Activated gamma-delta T cell treated with Interleukin-2 at 50 U/mL for 16 hours (primary cell): ENCODE data around the gene ZBTB16.

Source experiments
- DNase-seq: peaks from one replicate; pipeline ENCODE4 v3.0.0-alpha.2; 2020

ZBTB16 gene

DNA sequence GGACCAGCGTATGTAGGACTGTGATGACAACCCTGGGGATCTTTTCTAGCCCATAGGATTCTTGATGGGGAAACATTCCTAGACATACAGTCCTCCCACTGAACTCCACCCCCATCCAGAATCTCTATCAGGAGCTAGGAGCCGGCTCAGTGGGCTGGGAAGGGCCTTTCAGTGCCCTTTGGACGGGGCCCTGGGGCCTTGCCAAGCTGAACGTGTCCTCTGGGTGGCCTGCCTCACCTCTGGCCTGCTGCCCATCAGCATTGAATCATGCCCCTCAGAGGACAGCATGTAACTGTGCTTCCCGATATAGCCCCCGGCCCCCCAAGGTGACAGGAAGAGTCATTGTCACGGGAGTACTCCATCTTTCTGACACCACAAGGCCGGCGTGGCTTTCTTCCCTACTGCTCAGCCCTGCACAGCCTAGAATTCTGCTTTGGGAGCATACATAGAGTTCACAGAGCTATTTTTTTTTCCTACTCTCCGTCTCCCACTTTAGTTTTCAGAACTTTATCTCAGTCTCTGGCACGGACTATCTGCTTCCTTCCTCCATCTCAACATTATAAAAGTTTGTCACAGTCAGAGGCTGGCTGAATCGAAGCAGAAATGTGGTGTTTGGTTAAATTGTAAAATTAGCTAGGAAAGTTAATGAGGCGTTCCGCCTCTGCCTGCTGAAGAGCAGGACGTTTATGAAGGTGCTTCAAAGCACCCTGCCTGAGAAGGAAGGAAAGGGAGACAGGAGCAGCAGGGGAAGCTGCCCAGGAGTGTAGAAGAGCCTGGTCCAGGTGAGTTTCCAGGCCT lies 111.9 kb downstream of the ZBTB16 start:
- no peak for DNase-seq

DNA sequence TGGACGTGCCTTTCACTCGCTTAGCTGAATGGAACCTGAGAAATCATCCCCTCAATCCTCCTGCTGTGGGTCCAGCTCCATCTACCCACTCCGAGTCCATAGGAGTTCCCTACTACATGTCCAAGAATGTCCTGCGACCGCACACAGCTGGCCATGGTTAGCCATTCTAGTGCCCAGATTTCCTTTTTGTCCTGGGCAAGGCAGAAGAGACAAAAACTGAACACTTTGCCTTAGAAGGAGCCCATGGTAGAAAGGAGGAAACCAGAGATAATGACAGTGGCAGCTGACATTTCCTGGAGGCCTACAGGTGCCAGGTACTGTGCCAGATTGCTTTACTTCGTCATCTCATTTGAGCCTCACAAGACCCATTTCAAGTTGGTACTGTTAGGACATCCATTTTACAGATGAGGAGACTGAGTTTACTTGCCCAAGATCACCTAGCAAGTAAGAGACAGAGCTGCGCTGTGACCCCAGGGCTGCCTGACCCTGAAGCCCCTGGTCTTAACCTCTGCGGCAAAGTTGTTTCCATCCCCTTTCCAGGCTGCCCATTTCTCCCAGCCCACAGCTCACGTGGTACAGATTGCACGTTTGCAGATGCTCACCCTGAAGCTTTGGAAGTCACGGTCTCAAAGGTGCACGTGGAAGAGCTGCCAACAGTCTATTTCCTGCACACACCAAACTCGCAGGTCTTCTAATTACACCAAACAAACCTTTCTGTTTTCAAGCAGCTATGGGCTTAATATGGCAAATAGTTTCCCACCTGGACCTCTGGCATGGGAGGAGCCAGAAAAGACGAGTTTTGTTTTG lies 112.7 kb downstream of the ZBTB16 start:
- DNase-seq: no peak

DNA sequence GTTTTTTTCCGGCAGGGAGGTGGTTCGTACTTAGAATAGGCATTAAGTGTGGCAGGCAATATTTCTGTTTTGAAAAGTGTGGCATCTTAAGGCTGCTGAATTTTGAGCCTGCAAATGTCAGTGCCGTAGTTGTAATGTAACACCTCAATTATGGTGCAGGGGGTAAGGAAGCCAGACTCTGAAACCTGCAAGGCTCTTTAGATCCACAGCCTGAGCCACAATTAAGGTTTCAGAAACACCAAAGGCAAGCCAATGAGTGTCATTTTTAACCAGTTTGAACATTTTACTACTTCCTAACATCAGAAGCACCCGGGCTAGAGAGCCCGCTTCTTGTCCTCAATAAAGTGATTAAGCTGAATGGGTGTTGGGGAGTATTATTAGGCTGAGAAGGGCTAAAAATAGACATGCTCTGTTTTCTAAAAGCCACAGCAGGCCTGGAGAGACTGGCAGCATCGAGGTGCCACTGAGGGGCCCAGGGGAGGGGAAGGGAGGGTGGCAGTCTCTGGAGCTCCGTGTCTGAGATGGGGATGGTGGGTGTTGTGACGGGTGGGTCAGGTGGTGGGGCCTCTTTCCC lies 113.4 kb downstream of the ZBTB16 start:
- no peak for DNase-seq

- DNase-seq: no peak
Measured at GRCh38 chr11:114173843-114174242, 114.3 kb downstream of the ZBTB16 start.

DNA sequence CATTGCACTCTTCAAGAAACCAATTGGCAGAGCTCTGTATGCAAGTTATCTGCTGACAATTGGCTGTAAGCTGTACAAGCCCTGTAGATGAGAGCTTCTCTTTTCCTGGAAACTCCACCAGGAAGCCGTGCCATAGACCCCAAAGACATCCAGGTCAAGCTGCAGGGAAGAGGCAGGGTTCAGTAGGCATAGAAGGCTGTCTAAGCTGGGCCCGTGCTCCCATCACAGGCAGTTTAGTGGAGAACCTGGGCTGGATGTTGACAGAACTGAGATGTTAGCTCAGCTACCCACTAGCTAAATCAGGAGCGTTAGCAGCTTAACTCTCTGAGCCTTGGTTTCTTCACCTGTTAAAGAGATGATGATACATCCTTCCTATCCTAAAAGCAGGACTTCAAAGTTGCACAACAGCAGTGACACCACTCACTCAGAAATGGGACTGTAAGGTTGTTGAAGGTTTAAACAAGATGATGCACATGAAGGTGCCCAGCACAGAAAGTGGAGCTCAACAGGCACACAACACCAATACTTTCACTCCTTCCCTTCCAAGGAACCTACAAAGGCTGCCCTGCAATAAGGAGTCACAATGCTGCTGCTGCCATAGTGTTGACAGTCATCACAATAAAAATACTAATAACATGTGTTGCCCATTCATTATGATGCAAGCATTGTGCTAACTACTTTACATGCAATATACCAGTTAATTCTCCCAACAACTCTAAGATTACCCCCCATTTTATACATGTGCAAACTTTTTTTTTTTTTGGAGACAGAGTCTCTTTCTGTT lies 115.4 kb downstream of the ZBTB16 start:
- no peak for DNase-seq

GRCh38 chr11:114175706-114176105 lies 116.2 kb downstream of the ZBTB16 start:
- no peak for DNase-seq

GRCh38 chr11:114176321-114176720 lies 116.8 kb downstream of the ZBTB16 start:
- no peak for DNase-seq

- DNase-seq: no peak
Measured at GRCh38 chr11:114178656-114179055, 119.1 kb downstream of the ZBTB16 start.

DNA sequence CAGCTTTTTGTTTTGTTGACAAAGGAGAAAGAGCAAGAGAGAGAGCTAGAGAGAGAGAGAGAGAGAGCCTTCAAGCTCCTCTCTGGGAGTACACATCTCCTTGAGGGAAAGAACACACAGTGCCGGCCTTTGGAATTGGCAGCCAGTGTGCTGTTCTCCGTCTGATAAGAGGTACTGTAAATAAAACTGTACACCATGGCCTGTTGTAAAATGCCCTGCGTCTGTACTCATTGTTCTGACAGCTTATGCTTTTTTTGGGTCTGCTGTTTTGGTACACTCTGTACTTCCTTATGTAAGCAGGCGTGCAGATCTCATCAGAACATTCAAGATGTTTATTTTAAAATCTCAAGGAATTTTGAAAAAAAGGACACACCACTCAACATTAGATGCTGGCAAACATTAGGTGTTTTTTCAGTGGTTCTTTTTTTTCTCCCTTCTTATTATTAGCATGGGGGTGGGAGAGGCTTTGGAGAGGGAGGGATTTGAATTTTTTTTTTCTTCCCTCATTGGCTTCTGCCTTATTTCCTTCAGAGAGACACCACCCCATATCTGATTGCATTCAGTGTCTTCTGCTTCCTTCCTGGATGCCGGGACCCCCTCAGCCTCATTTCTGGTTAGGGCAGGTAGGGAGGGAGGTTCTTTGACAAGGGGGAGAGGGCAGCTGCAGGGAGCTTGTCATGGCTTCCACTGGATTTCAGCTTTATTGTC lies 119.9 kb downstream of the ZBTB16 start:
- no peak for DNase-seq

GRCh38 chr11:114180301-114181055 lies 121.0 kb downstream of the ZBTB16 start:
- DNase-seq: no peak

DNA sequence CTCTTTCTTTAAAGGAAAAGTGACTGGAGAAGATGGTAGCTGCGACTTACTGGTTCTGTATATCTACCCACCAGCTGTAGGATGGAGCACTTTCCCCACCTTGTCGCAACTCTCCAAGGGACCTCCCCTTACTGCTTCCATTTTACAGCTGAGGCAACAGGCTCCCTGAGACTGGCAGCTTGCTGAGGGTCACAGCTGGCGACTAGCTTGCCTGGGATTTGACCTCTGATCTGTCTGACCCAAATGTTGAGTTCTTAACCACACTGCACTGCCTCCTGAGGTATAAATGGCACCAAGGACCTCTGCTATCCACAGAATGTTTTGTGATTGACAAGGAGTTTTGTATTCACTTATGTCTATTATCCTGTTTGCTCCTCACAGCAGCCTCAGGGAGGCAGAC lies 121.7 kb downstream of the ZBTB16 start:
- no peak for DNase-seq

DNA sequence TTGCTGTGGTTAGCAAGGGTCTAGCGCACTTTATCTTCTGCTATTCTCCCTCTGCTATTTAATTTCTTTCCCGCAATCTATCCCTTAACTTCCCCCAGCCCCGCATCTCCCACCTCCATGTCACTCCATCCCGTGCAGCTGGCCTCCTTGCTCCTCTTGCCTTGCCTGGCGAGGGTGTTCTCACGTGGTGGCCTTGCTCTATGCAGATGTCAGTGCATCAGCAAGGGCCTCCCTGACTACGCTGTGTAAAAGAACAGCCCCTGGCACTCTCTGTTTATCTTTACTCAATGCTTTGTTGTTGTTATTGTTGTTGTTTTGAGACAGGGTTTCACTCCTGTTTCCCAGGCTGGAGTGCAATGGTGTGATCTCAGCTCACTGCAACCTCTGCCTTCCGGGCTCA lies 122.2 kb downstream of the ZBTB16 start:
- no peak for DNase-seq

DNA sequence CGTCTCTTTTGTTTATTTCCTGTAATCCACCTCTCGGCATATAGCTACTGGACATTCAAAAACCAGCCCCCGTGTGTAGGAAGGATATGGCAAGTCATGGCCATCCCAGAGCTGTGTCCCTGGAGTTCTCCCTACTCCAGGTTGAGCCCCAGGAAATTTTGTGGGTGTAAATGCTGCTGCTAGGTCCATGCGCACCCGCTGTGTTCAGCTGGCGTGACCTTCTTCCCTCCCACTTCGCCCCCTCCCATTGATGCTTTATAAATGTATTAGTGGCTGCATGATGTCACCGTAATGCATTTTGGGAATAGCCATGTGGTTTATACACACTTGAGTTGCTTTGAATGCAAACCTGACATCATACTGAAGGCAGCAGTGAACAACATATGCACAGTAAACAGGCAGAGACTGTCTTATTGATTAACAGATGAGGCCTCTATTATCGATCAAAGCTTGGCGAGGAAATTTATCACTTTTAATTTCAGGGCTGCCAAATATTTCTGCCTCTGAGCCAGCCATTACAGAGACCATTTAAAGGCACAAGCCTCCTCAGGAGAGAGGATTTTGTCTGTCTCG lies 123.0 kb downstream of the ZBTB16 start:
- DNase-seq: no peak

- DNase-seq: peak; percentile 80
Measured at GRCh38 chr11:114183044-114183511, 123.6 kb downstream of the ZBTB16 start.

GRCh38 chr11:114185436-114185835 lies 125.9 kb downstream of the ZBTB16 start:
- peak; percentile 42 for DNase-seq

DNA sequence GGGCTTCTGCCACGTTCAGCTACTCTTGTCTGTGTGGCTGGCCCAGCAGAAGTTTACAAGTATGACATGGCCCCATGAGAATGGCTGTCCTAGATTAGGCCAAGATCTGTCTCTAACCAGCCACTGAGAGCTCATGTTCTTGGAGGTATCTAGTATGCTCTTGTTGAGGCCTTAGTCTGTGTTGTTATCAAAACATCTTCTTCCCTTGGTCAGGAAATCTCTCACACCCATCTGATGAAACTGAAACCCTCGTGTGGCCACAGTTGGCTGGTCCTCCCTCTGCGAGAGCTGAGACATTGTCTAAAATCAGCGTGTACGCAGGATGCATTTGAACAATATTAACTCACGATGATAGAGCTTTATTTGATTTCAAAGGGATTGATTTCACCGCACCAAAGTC lies 127.7 kb downstream of the ZBTB16 start:
- DNase-seq: no peak

GRCh38 chr11:114188851-114189570 lies 129.5 kb downstream of the ZBTB16 start:
- no peak for DNase-seq

- DNase-seq: no peak
Measured at GRCh38 chr11:114190630-114191029, 131.1 kb downstream of the ZBTB16 start.

DNA sequence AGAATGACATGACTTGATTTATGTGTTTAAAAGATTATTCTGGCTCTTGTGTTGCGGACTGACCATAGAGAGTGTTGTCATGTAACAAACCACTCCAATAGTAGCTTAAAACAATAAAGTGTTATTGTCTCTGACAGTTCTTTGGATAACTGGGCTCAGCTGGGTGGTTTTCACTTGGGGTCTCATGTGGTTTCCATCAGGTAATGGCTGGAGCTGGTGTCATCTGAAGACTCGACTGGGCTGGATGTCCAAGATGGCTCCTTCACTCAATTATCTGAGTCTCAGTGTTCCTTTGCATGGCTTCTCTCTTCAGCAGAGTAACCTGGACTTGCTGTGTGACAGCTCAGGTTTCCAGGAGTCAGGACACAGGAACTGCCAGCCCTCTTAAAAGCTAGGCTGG lies 132.4 kb downstream of the ZBTB16 start:
- no peak for DNase-seq

GRCh38 chr11:114192841-114193389 lies 133.4 kb downstream of the ZBTB16 start:
- no peak for DNase-seq
